ENCODE results near the gene SHC3.

The SHC3 gene

DNA sequence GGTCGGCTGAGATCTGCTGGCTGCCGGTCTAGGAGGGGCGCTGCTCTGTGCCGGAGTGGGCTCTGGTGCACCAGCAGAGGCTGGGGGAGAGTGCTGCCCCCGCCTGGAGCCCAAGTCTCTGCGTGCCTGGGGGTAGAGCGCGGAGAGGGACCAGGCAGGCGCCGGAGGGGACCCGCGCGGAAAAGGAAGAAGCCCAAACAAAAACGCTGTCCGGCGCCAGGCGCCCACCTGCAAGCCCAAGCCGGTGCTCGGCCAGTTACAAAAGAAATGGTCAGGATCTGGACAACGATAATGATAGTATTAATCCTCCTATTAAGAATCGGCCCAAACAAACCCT lies 187.9 kb downstream of the SHC3 start:
- Histone ChIP-seq H3K79me2 (ENCODE audit: insufficient read depth, low read length) (no peaks in the 10 kb centered on the region), H3K4me3 (ENCODE audit: low read depth in 1 of 2, low read length in 2 of 2) (no peak overlapping the region), H3K36me3 (ENCODE audit: insufficient read depth, low read length) (no peaks in the 10 kb centered on the region), H3K9me3 (ENCODE audit: insufficient read depth, low read length, severe bottlenecking) (no peaks in the 10 kb centered on the region), H3K27me3 (ENCODE audit: insufficient read depth, low read length, poor library complexity) (no peaks in the 10 kb centered on the region), H4K20me1 (ENCODE audit: insufficient read depth, low read length) (no peaks in the 10 kb centered on the region), H3K4me2 (ENCODE audit: insufficient read depth, low read length) (no peak overlapping the region), H3K27ac (ENCODE audit: low read length) (no peak overlapping the region), H3K9ac (ENCODE audit: low read depth, low read length) (no peak overlapping the region), H3K4me1 (ENCODE audit: insufficient read depth, low read length) (peaks cover 21% of the 10 kb centered on the region), H2AFZ (ENCODE audit: low read depth, low read length) (no peak overlapping the region)
- ATAC-seq (ENCODE audit: insufficient read depth, low read depth) = no peak
- TF ChIP-seq CTCF (IDR thresholded peaks at IDR 0.05; ENCODE audit: borderline replicate concordance, extremely low read depth, low read length, poor library complexity, severe bottlenecking) = no peak
- TF ChIP-seq EZH2 (IDR thresholded peaks at IDR 0.05; ENCODE audit: borderline replicate concordance, low read depth, low read length, severe bottlenecking) = no peak
- DNase-seq = no peak

DNA sequence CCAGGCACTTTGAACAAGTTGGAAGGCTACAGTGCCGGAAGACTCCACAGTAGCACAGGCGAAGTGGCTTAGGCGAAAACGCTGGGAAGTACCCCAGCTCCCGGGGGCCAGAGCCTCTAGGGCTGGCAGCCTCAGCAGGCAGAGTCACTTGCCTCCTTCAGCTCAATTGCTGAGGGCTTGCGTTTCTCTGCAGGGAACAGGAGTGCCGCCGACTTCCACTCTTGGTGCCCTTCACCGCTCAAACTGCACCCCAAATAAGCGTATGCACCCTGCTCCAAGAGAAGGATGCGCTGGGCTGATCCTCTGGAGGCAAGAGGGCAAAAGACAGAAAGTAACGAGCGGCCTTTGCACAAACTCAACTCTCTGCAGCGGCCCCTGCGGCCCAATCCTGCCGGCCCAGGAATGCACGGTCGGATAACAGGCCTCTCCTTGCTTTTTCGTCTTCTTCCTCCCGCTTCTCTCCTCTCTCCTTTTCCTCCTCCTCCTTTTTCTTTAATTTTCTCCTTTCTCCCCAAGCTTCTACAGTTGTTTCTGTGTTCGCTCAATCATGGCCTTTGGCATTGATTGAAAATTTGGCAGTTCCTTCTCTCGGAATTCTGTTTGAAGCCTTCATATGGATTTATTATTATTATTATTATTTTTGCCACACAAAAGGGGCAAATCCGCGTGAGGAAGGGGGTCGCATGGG lies 188.4 kb downstream of the SHC3 start:
- Histone ChIP-seq H3K9ac (ENCODE audit: low read depth, low read length) (no peak overlapping the region; the same call in 1 of the 2 replicates), H2AFZ (ENCODE audit: low read depth, low read length) (peak overlapping the region; percentile 47), H3K27ac (ENCODE audit: low read length) (peak overlapping the region; percentile 71; the same call in 1 of the 2 replicates), H3K4me3 (ENCODE audit: low read depth in 1 of 2, low read length in 2 of 2) (no peak overlapping the region), H3K4me1 (ENCODE audit: insufficient read depth, low read length) (peaks cover 21% of the 10 kb centered on the region), H3K4me2 (ENCODE audit: insufficient read depth, low read length) (no peak overlapping the region), H4K20me1 (ENCODE audit: insufficient read depth, low read length) (no peaks in the 10 kb centered on the region), H3K36me3 (ENCODE audit: insufficient read depth, low read length) (no peaks in the 10 kb centered on the region), H3K27me3 (ENCODE audit: insufficient read depth, low read length, poor library complexity) (no peaks in the 10 kb centered on the region), H3K79me2 (ENCODE audit: insufficient read depth, low read length) (no peaks in the 10 kb centered on the region), H3K9me3 (ENCODE audit: insufficient read depth, low read length, severe bottlenecking) (no peaks in the 10 kb centered on the region)
- DNase-seq (no peak), ATAC-seq (ENCODE audit: insufficient read depth, low read depth) (no peak)
- TF ChIP-seq CTCF (IDR thresholded peaks at IDR 0.05; ENCODE audit: borderline replicate concordance, extremely low read depth, low read length, poor library complexity, severe bottlenecking) (no peak), EZH2 (IDR thresholded peaks at IDR 0.05; ENCODE audit: borderline replicate concordance, low read depth, low read length, severe bottlenecking) (no peak)

- Histone ChIP-seq H3K9ac (ENCODE audit: low read depth, low read length) (peak overlapping the region; percentile 20), H4K20me1 (ENCODE audit: insufficient read depth, low read length) (no peaks in the 10 kb centered on the region), H3K4me3 (ENCODE audit: low read depth in 1 of 2, low read length in 2 of 2) (0 out of 4 replicates have a peak overlapping the region, but pooled peaks of 1 of the 2 experiments have one; percentile 5), H3K79me2 (ENCODE audit: insufficient read depth, low read length) (no peaks in the 10 kb centered on the region), H3K4me1 (ENCODE audit: insufficient read depth, low read length) (peaks cover 21% of the 10 kb centered on the region), H2AFZ (ENCODE audit: low read depth, low read length) (peak overlapping the region; percentile 47), H3K4me2 (ENCODE audit: insufficient read depth, low read length) (peak overlapping the region; percentile 37), H3K36me3 (ENCODE audit: insufficient read depth, low read length) (no peaks in the 10 kb centered on the region), H3K27ac (ENCODE audit: low read length) (peak overlapping the region; percentile 71), H3K9me3 (ENCODE audit: insufficient read depth, low read length, severe bottlenecking) (no peaks in the 10 kb centered on the region), H3K27me3 (ENCODE audit: insufficient read depth, low read length, poor library complexity) (no peaks in the 10 kb centered on the region)
- TF ChIP-seq EZH2 (IDR thresholded peaks at IDR 0.05; ENCODE audit: borderline replicate concordance, low read depth, low read length, severe bottlenecking) (no peak), CTCF (IDR thresholded peaks at IDR 0.05; ENCODE audit: borderline replicate concordance, extremely low read depth, low read length, poor library complexity, severe bottlenecking) (no peak)
- DNase-seq = peak; percentile 39
- ATAC-seq (ENCODE audit: insufficient read depth, low read depth) = peak; percentile 95
These were observed 189.6 kb downstream of the SHC3 start for GRCh38 chr9:88988796-88989641.

All from DND-41 (cell line).